ENCODE measurements around the gene SWSAP1. TPM values are rescaled to one million over a fixed set of nuclear protein-coding genes. Genes with fewer than 3 reads are reported as not detected.
"Not testable (repeated sequence)": the region's sequence is repeated elsewhere in the genome, so short reads cannot be mapped to it uniquely, and the experiment has no call there.

Gene SWSAP1
- total RNA-seq, 2 experiments from 2014 or later = 1.6 to 2.6 TPM

- ChIA-PET POLR2A (interaction anchor here (0.7 kb wide), 1 partner anchor 110 kb away, joined by 3 read pairs; no protein-coding TSS in a partner anchor), CTCF (interaction anchor here (2.6 to 4.5 kb wide), 2 partner anchors 10 to 109 kb away, joined by 11 to 19 read pairs; partner anchors contain the start of gene EPOR)
These were observed 1.1 kb upstream of the SWSAP1 start for GRCh38 chr19:11373166-11373884.

GRCh38 chr19:11373885-11374432, 507 bp upstream of the SWSAP1 start:
- POLR2A ChIA-PET = interaction anchor here (0.6 to 1.5 kb wide), 3 partner anchors 9 to 160 kb away, joined by 5 to 8 read pairs (median 5); partner anchors contain the start of genes CCDC159 and TMEM205
- CTCF ChIA-PET = interaction anchor here (1.0 to 4.5 kb wide), 3 partner anchors 9 to 109 kb away, joined by 3 to 19 read pairs (median 11); partner anchors contain the start of gene EPOR

- ChIA-PET POLR2A (interaction anchor here (0.6 to 1.5 kb wide), 12 partner anchors 8 to 1307 kb away, joined by 3 to 11 read pairs (median 4); partner anchors contain the start of genes CCDC159, TMEM205 and ZNF44), CTCF (interaction anchor here (1.0 to 4.5 kb wide), 4 partner anchors 8 to 107 kb away, joined by 3 to 19 read pairs (median 8); partner anchors contain the start of genes EPOR, ODAD3 and PRKCSH)
These were observed 880 bp downstream of the SWSAP1 start for GRCh38 chr19:11375143-11375948.

- ChIA-PET POLR2A (interaction anchor here (1.2 kb wide), 1 partner anchor 31 kb away, joined by 4 read pairs; the partner anchor contains the start of genes CCDC159 and TMEM205), CTCF (interaction anchor here (0.8 to 4.5 kb wide), 3 partner anchors 31 to 105 kb away, joined by 3 to 19 read pairs (median 4); partner anchors contain the start of genes CCDC159 and TMEM205)
These were observed 2.8 kb downstream of the SWSAP1 start for GRCh38 chr19:11377237-11377636.

- POLR2A ChIA-PET = interaction anchor here (1.1 kb wide), 1 partner anchor 44 kb away, joined by 3 read pairs; no protein-coding TSS in a partner anchor
- CTCF ChIA-PET = interaction anchor here (0.6 to 4.5 kb wide), 4 partner anchors 31 to 959 kb away, joined by 3 to 19 read pairs (median 4); partner anchors contain the start of genes CCDC159 and TMEM205
These were observed 3.3 kb downstream of the SWSAP1 start for GRCh38 chr19:11377756-11378155.

GRCh38 chr19:11378319-11379189, 4.1 kb downstream of the SWSAP1 start:
- ChIA-PET CTCF (interaction anchor here (0.6 kb wide), 1 partner anchor 960 kb away, joined by 3 read pairs; no protein-coding TSS in a partner anchor), POLR2A (interaction anchor here (1.1 kb wide), 1 partner anchor 43 kb away, joined by 3 read pairs; no protein-coding TSS in a partner anchor)

- POLR2A ChIA-PET = not testable (repeated sequence)
- CTCF ChIA-PET = interaction anchor here (2.7 kb wide), 1 partner anchor 103 kb away, joined by 29 read pairs; no protein-coding TSS in a partner anchor
These were observed 4.9 kb downstream of the SWSAP1 start for GRCh38 chr19:11379269-11379845.

- CTCF ChIA-PET = interaction anchor here (2.7 kb wide), 1 partner anchor 102 kb away, joined by 29 read pairs; no protein-coding TSS in a partner anchor
- POLR2A ChIA-PET = interaction anchor here (1.6 kb wide), 1 partner anchor 33 kb away, joined by 7 read pairs; the partner anchor contains the start of genes CCDC159 and TMEM205
These were observed 5.4 kb downstream of the SWSAP1 start for GRCh38 chr19:11379857-11380350.

- POLR2A ChIA-PET = interaction anchor here (0.5 to 1.6 kb wide), 11 partner anchors 23 to 439 kb away, joined by 3 to 10 read pairs (median 4); partner anchors contain the start of genes CCDC159, ODAD3, PRKCSH and TMEM205
- CTCF ChIA-PET = interaction anchor here (0.5 to 3.6 kb wide), 20 partner anchors 10 to 182 kb away, joined by 3 to 29 read pairs (median 4); partner anchors contain the start of genes CCDC159, ODAD3, PRKCSH and RAB3D
These were observed 6.4 kb downstream of the SWSAP1 start for GRCh38 chr19:11380653-11381537.

GRCh38 chr19:11382898-11383705, 8.6 kb downstream of the SWSAP1 start:
- POLR2A ChIA-PET = interaction anchor here (0.5 to 1.1 kb wide), 3 partner anchors 9 to 161 kb away, joined by 3 to 6 read pairs (median 5); partner anchors contain the start of gene SWSAP1
- CTCF ChIA-PET = interaction anchor here (0.6 to 3.6 kb wide), 13 partner anchors 8 to 157 kb away, joined by 3 to 25 read pairs (median 4); partner anchors contain the start of genes ODAD3, PRKCSH, RGL3 and SWSAP1

GRCh38 chr19:11383706-11384048, 9.2 kb downstream of the SWSAP1 start:
- ChIA-PET POLR2A (interaction anchor here (0.5 to 1.1 kb wide), 2 partner anchors 9 to 125 kb away, joined by 3 to 5 read pairs; partner anchors contain the start of gene SWSAP1), CTCF (interaction anchor here (0.8 to 3.6 kb wide), 8 partner anchors 9 to 141 kb away, joined by 3 to 25 read pairs (median 8); partner anchors contain the start of genes ODAD3, PRKCSH, RGL3 and SWSAP1)

GRCh38 chr19:11384778-11385129, 10.3 kb downstream of the SWSAP1 start:
- CTCF ChIA-PET = interaction anchor here (0.7 to 3.1 kb wide), 2 partner anchors 10 to 86 kb away, joined by 4 to 11 read pairs; partner anchors contain the start of gene SWSAP1
- POLR2A ChIA-PET = no interaction called here

- CTCF ChIA-PET = interaction anchor here (0.5 to 1.2 kb wide), 3 partner anchors 48 to 777 kb away, joined by 3 read pairs; partner anchors contain the start of genes ODAD3 and PRKCSH
- POLR2A ChIA-PET = interaction anchor here (0.7 kb wide), 1 partner anchor 1253 kb away, joined by 5 read pairs; no protein-coding TSS in a partner anchor
These were observed 12.9 kb downstream of the SWSAP1 start for GRCh38 chr19:11387162-11388034.

GRCh38 chr19:11390359-11390758, 15.9 kb downstream of the SWSAP1 start:
- CTCF ChIA-PET = interaction anchor here (1.1 kb wide), 2 partner anchors 9 to 28 kb away, joined by 3 read pairs; partner anchors contain the start of gene RGL3
- POLR2A ChIA-PET = interaction anchor here (0.5 to 0.6 kb wide), 2 partner anchors 53 to 376 kb away, joined by 3 read pairs; no protein-coding TSS in a partner anchor
